Transverse colon (tissue), 4 donors: Measurements from ENCODE around the gene ZNF415. TPM values are rescaled to one million over a fixed set of nuclear protein-coding genes. Genes with fewer than 3 reads are reported as not detected.
"Not testable (repeated sequence)": the region's sequence is repeated elsewhere in the genome, so short reads cannot be mapped to it uniquely, and the experiment has no call there.

Experiments
- DNase-seq: peaks from one replicate; pipeline ENCODE4 v3.0.0-alpha.2; 2019
- H3K27ac ChIP-seq, 4 donors: fragments of 200-600 bp; sonication (generic); 2 replicates each; pipeline ENCODE4 v1.5.1; 2016 to 2018; ENCODE audit warnings: inconsistent platforms in 4 of 4
- H3K27me3 ChIP-seq: fragments of 200-600 bp; sonication (generic); 2 replicates; pipeline ENCODE4 v1.5.1; 2017; ENCODE audit warnings: inconsistent platforms
- H3K36me3 ChIP-seq, 4 donors: fragments of 200-600 bp; sonication (generic); 2 replicates each; pipeline ENCODE4 v1.5.1; 2017 to 2019; ENCODE audit warnings: inconsistent platforms in 4 of 4
- H3K4me1 ChIP-seq, 4 donors: fragments of 200-600 bp; sonication (generic); 2 replicates each; pipeline ENCODE4 v1.5.1; 2017 to 2020; ENCODE audit warnings: inconsistent platforms in 4 of 4
- H3K4me3 ChIP-seq, 4 donors: fragments of 200-600 bp; sonication (generic); 1 replicate in 1 of 4; 2 replicates in 3 of 4; pipeline versions ENCODE4 v1.5.1 to v1.6.1; 2017 to 2019; ENCODE audit warnings: inconsistent platforms in 4 of 4
- H3K9me3 ChIP-seq, 2 donors: fragments of 200-600 bp; sonication (generic); 2 replicates each; pipeline ENCODE4 v1.5.1; 2017 to 2019; ENCODE audit warnings: inconsistent platforms in 2 of 2
- EP300 ChIP-seq: sonication (generic); formaldehyde crosslinking; IDR thresholded peaks from one replicate; pipeline ENCODE4 v1.6.1; 2017; ENCODE audit warnings: antibody characterized with exemption, low read depth
- POLR2A ChIP-seq: fragments of 450-650 bp; IDR thresholded peaks from one replicate; pipeline ENCODE4 v1.6.1; 2016; ENCODE audit warnings: antibody characterized with exemption, mild to moderate bottlenecking, moderate library complexity
- POLR2AphosphoS5 ChIP-seq, 3 donors: sonication (generic); formaldehyde crosslinking; IDR thresholded peaks; one replicate each; pipeline ENCODE4 v1.6.1; 2016; ENCODE audit warnings: antibody characterized with exemption in 3 of 3
- WGBS, 2 donors: methylation state at CpG; one replicate each; pipeline ENCODE4 v1.1.5; 2018; ENCODE audit warnings: low coverage in 1 of 2; 5-methylcytosine and 5-hydroxymethylcytosine counted together
- in situ Hi-C, 4 donors: fragments of 200-750 bp; cut with MboI; loops; one replicate each; pipeline versions ENCODE4 v1.15.0 to v1.15.1; 2017; ENCODE audit warnings: low sequenced_read_pairs in 3 of 4, low pct_ligation_motif_present in 1 of 4, low pct_unique_long_range_greater_than_20kb in 1 of 4
- intact Hi-C: fragments of 100-400 bp; cut with DNase I; formaldehyde crosslinking; loops from one replicate; pipeline ENCODE4 v1.15.1; 2023; ENCODE audit warnings: low total_unique reads
- total RNA-seq, 4 donors: library from RNA; depleted of rRNA; stranded (reverse); fragments of >200 nt; gene quantifications; one replicate each; pipeline ENCODE4 v1.1.0, GENCODE V29; 2016
- TF ChIP-seq, protein P1 (sequence below), 5 experiments: fragments of 200-600 bp in 3 of 5; fragments of 450-650 bp in 2 of 5; sonication (generic) in 3 of 5; IDR thresholded peaks; 1 replicate in 2 of 5; 2 replicates in 3 of 5; pipeline ENCODE4 v1.5.1; 2016 to 2017; ENCODE audit warnings: antibody characterized with exemption in 5 of 5, inconsistent platforms in 3 of 5, mild to moderate bottlenecking in 2 of 5, moderate library complexity in 1 of 5

Gene ZNF415
- total RNA-seq, 4 donors from 2014 or later = 5.6 to 11.5 (median 10.8) TPM; not detected in 1

DNA sequence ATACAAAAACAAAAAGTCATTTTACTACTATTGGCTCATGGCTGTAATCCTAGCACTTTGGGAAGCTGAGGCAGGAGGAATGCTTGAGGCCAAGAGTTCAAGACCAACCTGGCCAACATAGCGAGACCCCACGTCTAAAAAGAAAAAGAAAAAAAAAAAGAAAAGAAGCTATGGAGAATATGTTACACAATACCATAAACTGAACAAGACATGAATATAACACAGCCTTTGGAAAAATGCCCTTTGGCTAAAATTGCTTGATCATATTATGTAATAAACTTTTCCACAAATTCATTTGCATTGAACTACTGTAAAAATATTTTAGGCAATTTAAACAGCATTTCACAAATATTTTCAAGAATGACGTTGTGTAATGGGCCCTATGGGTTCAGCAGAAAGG, 3.7 kb upstream of the ZNF415 start:
- WGBS, 2 donors = 87 to 92% methylated on average over 3 of the region's 3 CpGs
- Histone ChIP-seq H3K9me3 (peaks cover 43 to 53% of the 10 kb centered on the region in 2 donors), H3K4me3 (no peak overlapping the region), H3K36me3 (peaks cover 0 to 6% (median 3%) of the 10 kb centered on the region in 4 donors), H3K27me3 (no peaks in the 10 kb centered on the region), H3K27ac (no peak overlapping the region), H3K4me1 (peaks cover 0 to 13% (median 6%) of the 10 kb centered on the region in 4 donors)
- TF ChIP-seq POLR2A (no peak), POLR2AphosphoS5 (IDR thresholded peaks at IDR 0.05) (no peak), EP300 (no peak)
- TF ChIP-seq, protein P1, sequence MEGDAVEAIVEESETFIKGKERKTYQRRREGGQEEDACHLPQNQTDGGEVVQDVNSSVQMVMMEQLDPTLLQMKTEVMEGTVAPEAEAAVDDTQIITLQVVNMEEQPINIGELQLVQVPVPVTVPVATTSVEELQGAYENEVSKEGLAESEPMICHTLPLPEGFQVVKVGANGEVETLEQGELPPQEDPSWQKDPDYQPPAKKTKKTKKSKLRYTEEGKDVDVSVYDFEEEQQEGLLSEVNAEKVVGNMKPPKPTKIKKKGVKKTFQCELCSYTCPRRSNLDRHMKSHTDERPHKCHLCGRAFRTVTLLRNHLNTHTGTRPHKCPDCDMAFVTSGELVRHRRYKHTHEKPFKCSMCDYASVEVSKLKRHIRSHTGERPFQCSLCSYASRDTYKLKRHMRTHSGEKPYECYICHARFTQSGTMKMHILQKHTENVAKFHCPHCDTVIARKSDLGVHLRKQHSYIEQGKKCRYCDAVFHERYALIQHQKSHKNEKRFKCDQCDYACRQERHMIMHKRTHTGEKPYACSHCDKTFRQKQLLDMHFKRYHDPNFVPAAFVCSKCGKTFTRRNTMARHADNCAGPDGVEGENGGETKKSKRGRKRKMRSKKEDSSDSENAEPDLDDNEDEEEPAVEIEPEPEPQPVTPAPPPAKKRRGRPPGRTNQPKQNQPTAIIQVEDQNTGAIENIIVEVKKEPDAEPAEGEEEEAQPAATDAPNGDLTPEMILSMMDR (IDR thresholded peaks at IDR 0.05) = no peak
- no peak for DNase-seq
- intact Hi-C loops = no loop called here
- in situ Hi-C loops = no loop called here

GRCh38 chr19:53131727-53132126, 983 bp downstream of the ZNF415 start:
- no peaks in the 10 kb centered on the region for H3K36me3 ChIP-seq
- in situ Hi-C loops (no loop called here), intact Hi-C loops (no loop called here)
- DNase-seq = no peak
- H3K4me1 ChIP-seq = peaks cover 0 to 18% (median 8%) of the 10 kb centered on the region in 4 donors
- H3K4me3 ChIP-seq = peak overlapping the region in 3 of 4 donors; percentile 56 to 76 (median 66)
- H3K27me3 ChIP-seq = no peaks in the 10 kb centered on the region
- peaks cover 6 to 7% of the 10 kb centered on the region in 2 donors for H3K9me3 ChIP-seq
- 54 to 55% methylated on average over 5 to 6 of the region's 6 CpGs for WGBS, 2 donors
- H3K27ac ChIP-seq = peak overlapping the region in 1 of 4 donors; percentile 78
- TF ChIP-seq POLR2A = no peak
- TF ChIP-seq, protein P1 (IDR thresholded peaks at IDR 0.05) = no peak
- TF ChIP-seq EP300 = no peak
- no peak for TF ChIP-seq POLR2AphosphoS5 (IDR thresholded peaks at IDR 0.05)

DNA sequence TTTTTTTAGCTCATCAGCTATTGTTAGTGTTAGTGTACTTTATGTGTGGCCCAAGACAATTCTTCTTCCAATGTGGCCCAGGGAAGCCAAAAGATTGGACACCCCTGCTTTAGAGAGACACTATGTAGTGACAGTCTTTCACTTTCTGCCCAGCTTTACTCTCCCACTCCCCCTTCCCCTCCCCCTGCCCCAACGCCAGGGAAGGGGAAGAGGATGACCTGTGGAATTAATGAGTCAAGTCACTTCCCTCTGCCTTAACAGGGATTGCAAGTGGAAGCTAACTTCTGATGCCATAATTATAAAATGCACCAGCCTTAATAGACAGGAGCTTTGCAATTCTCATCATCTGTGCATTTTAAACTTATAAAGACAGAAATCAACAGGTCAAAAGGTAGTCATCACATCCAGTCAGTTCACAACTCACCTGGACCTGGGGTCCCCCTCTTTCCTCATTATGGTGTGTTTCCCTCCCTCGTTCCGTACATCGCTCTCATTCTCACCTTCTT, 1.6 kb downstream of the ZNF415 start:
- H3K27ac ChIP-seq = no peak overlapping the region
- TF ChIP-seq, protein P1 (IDR thresholded peaks at IDR 0.05) = no peak
- TF ChIP-seq EP300 (no peak), POLR2A (no peak), POLR2AphosphoS5 (IDR thresholded peaks at IDR 0.05) (no peak)
- in situ Hi-C loops (no loop called here), intact Hi-C loops (no loop called here)
- H3K36me3 ChIP-seq = no peaks in the 10 kb centered on the region
- peaks cover 0 to 18% (median 8%) of the 10 kb centered on the region in 4 donors for H3K4me1 ChIP-seq
- WGBS, 2 donors = 79 to 93% methylated on average over 3 to 4 of the region's 4 CpGs
- H3K27me3 ChIP-seq = no peaks in the 10 kb centered on the region
- H3K9me3 ChIP-seq = peaks cover 0 to 4% of the 10 kb centered on the region in 2 donors
- no peak for DNase-seq
- peak overlapping the region in 1 of 4 donors; percentile 76 for H3K4me3 ChIP-seq

DNA sequence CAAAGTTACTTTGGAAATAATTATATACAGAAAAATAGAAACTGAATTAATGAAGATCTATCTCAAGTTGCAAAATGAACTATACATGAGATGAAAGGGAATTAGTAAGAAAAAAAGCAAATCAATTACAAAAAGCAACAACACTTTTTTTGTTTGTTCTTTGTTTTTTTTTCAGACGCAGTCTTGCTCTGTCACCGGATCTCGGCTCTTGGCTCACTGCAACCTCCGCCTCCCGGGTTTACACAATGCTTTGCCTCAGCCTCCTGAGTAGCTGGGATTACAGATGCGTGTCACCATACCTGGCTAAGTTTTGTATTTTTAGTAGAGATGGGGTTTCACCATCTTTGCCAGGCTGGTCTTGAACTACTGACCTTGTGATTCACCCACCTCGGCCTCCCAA, 2.2 kb downstream of the ZNF415 start:
- TF ChIP-seq POLR2A (no peak), POLR2AphosphoS5 (IDR thresholded peaks at IDR 0.05) (no peak), EP300 (no peak)
- TF ChIP-seq, protein P1 (IDR thresholded peaks at IDR 0.05) = no peak
- in situ Hi-C loops = no loop called here
- 82 to 100% methylated on average over 3 to 7 of the region's 7 CpGs for WGBS, 2 donors

GRCh38 chr19:53126733-53127526, 5.8 kb downstream of the ZNF415 start:
- in situ Hi-C loops, DNase-seq, H3K27me3 ChIP-seq, H3K4me3 ChIP-seq, H3K36me3 ChIP-seq, H3K27ac ChIP-seq, H3K9me3 ChIP-seq, H3K4me1 ChIP-seq: not testable (repeated sequence)
- WGBS, 2 donors = 79 to 89% methylated on average over 3 to 9 of the region's 15 CpGs
- intact Hi-C loops = loop anchor here (2.0 kb wide), 1 partner anchor 28 kb away; no protein-coding TSS in a partner anchor

More for the DNA sequence above, 2.2 kb downstream of the ZNF415 start:
- no peak overlapping the region for H3K4me3 ChIP-seq
- H3K9me3 ChIP-seq = peaks cover 0 to 4% of the 10 kb centered on the region in 2 donors
- H3K4me1 ChIP-seq = peaks cover 0 to 18% (median 8%) of the 10 kb centered on the region in 4 donors
- intact Hi-C loops = no loop called here
- H3K27me3 ChIP-seq = no peaks in the 10 kb centered on the region
- no peak overlapping the region for H3K27ac ChIP-seq
- DNase-seq = no peak
- no peaks in the 10 kb centered on the region for H3K36me3 ChIP-seq
